OCI-LY7 (cell line): Measurements from ENCODE around the gene TRIM59. TPM values are rescaled to one million over a fixed set of nuclear protein-coding genes. Genes with fewer than 3 reads are reported as not detected.

Source experiments
- BruUV-seq: library from RNA; stranded (reverse); fragments of 400-500 nt; replicated peaks from 2 replicates; lab custom pipeline; 2021; lab: Mats Ljungman, UMichigan
- CTCF ChIA-PET: fragments of 300-600 bp; sonication (Branson Sonifier 250); formaldehyde crosslinking; loops from one replicate; lab custom pipeline; 2022; ENCODE audit warnings: antibody characterized with exemption; ENCODE audit not compliant: unreplicated experiment; lab: Charles Lee
- POLR2A ChIA-PET: fragments of 300-600 bp; sonication (Branson Sonifier 250); formaldehyde crosslinking; loops from one replicate; lab custom pipeline; 2022; ENCODE audit warnings: antibody characterized with exemption; lab: Charles Lee
- DNase-seq: peaks from one replicate; pipeline ENCODE4 v3.0.0-alpha.2; 2015; ENCODE audit warnings: low spot score
- H2AFZ ChIP-seq: fragments of 200-600 bp; sonication (generic), shearing (Covaris generic); 2 replicates; pipeline ENCODE4 v1.6.1; 2014; ENCODE audit warnings: mild to moderate bottlenecking, antibody characterized with exemption, low read length, moderate library complexity
- H3K27ac ChIP-seq: fragments of 200-600 bp; sonication (generic); 2 replicates; pipeline ENCODE4 v1.5.1; 2014; ENCODE audit warnings: mixed run types, low read depth, mild to moderate bottlenecking, moderate library complexity, low read length, inconsistent platforms; ENCODE audit not compliant: poor library complexity, severe bottlenecking
- H3K36me3 ChIP-seq: fragments of 200-600 bp; sonication (generic); 2 replicates; pipeline ENCODE4 v1.6.1; 2014; ENCODE audit warnings: mild to moderate bottlenecking, antibody characterized with exemption, low read length, moderate library complexity, mixed read lengths; ENCODE audit not compliant: insufficient read depth
- H3K4me1 ChIP-seq: fragments of 200-600 bp; sonication (generic); 2 replicates; pipeline ENCODE4 v1.5.1; 2014; ENCODE audit warnings: mild to moderate bottlenecking, low read length; ENCODE audit not compliant: insufficient read depth, poor library complexity, severe bottlenecking
- H3K4me2 ChIP-seq: fragments of 200-600 bp; sonication (generic); 2 replicates; pipeline ENCODE4 v1.6.1; 2014; ENCODE audit warnings: mild to moderate bottlenecking, low read length
- H3K4me3 ChIP-seq: fragments of 200-600 bp; sonication (generic); 2 replicates; pipeline ENCODE4 v1.5.1; 2014; ENCODE audit warnings: mild to moderate bottlenecking, low read depth, low read length; ENCODE audit not compliant: poor library complexity, severe bottlenecking
- H3K79me2 ChIP-seq: fragments of 200-600 bp; sonication (generic); 2 replicates; pipeline ENCODE4 v1.6.1; 2016; ENCODE audit warnings: low read depth, mild to moderate bottlenecking, low read length, moderate library complexity, mixed read lengths; ENCODE audit not compliant: insufficient read depth
- H3K9me2 ChIP-seq: fragments of 200-600 bp; sonication (generic); 2 replicates; pipeline ENCODE4 v1.6.1; 2016; ENCODE audit warnings: mild to moderate bottlenecking, low read length, mixed read lengths; ENCODE audit not compliant: insufficient read depth
- H3K9me3 ChIP-seq: fragments of 200-600 bp; sonication (generic); 2 replicates; pipeline ENCODE4 v1.6.1; 2014; ENCODE audit warnings: mild to moderate bottlenecking, mixed run types, low read length, mixed read lengths
- H4K20me1 ChIP-seq: fragments of 200-600 bp; sonication (generic); 2 replicates; pipeline ENCODE4 v1.6.1; 2014; ENCODE audit warnings: mild to moderate bottlenecking, antibody characterized with exemption, low read length, moderate library complexity, mixed read lengths; ENCODE audit not compliant: insufficient read depth
- CTCF ChIP-seq: fragments of 200-600 bp; sonication (generic); conservative IDR thresholded peaks from 2 replicates; pipeline ENCODE4 v1.5.1; 2014; ENCODE audit warnings: mild to moderate bottlenecking, antibody characterized with exemption, low read length, moderate library complexity, mixed read lengths
- EZH2phosphoT487 ChIP-seq: fragments of 200-600 bp; sonication (generic); IDR thresholded peaks from 2 replicates; pipeline ENCODE4 v1.6.1; 2018; ENCODE audit warnings: low read depth, borderline replicate concordance, mild to moderate bottlenecking, mixed run types, antibody characterized with exemption, low read length, moderate library complexity, mixed read lengths
- intact Hi-C: fragments of 100-400 bp; cut with micrococcal nuclease; formaldehyde crosslinking; loops from one replicate; pipeline ENCODE4 v1.10.0; 2022; ENCODE audit not compliant: unreplicated experiment
- total RNA-seq, 2 experiments: library from RNA; depleted of rRNA in 1 of 2; stranded (reverse); fragments of >200 nt in 1 of 2; shearing (Covaris generic) in 1 of 2; gene quantifications; 2 replicates each; pipeline ENCODE4 v1.2.3, GENCODE V29; 2014 to 2022

Gene TRIM59
- total RNA-seq, 2 experiments from 2014 or later, result 28.7 to 46.9 TPM

GRCh38 chr3:160446522-160447056 lies 3.0 kb downstream of the TRIM59 start:
- CTCF ChIA-PET, result no interaction called here
- no peaks in the 10 kb centered on the region for H3K9me2 ChIP-seq
- BruUV-seq, result no TSS peak
- no peaks in the 10 kb centered on the region for H4K20me1 ChIP-seq
- peaks cover 27% of the 10 kb centered on the region for H3K4me1 ChIP-seq
- peak overlapping the region; percentile 86 for H3K4me3 ChIP-seq
- peaks cover 65% of the 10 kb centered on the region for H3K36me3 ChIP-seq
- peak overlapping the region; percentile 71 for H3K4me2 ChIP-seq
- no peak overlapping the region for H3K27ac ChIP-seq
- intact Hi-C loops, result loop anchor here (10.0 kb wide), 1 partner anchor 778 kb away; the partner anchor contains the start of gene NMD3
- H3K9me3 ChIP-seq, result peaks cover 21% of the 10 kb centered on the region; the same call in 1 of the 2 replicates
- POLR2A ChIA-PET, result interaction anchor here (0.7 to 3.6 kb wide), 2 partner anchors 10 to 34 kb away, joined by 3 to 22 read pairs; no protein-coding TSS in a partner anchor
- no peak for DNase-seq
- H3K79me2 ChIP-seq, result peaks cover 76% of the 10 kb centered on the region
- no peak for TF ChIP-seq EZH2phosphoT487
- no peak for TF ChIP-seq CTCF
- H2AFZ ChIP-seq, result no peak overlapping the region

- ChIA-PET POLR2A (interaction anchor here (0.6 to 3.6 kb wide), 5 partner anchors 10 to 44 kb away, joined by 3 to 22 read pairs (median 5); no protein-coding TSS in a partner anchor), CTCF (no interaction called here)
- H3K4me3 ChIP-seq, result no peak overlapping the region
- H3K4me1 ChIP-seq, result peaks cover 27% of the 10 kb centered on the region
- TF ChIP-seq EZH2phosphoT487, result no peak
- TF ChIP-seq CTCF, result no peak
- no peak overlapping the region for H3K27ac ChIP-seq
- peaks cover 21% of the 10 kb centered on the region; the same call in 1 of the 2 replicates for H3K9me3 ChIP-seq
- no peak for DNase-seq
- H3K79me2 ChIP-seq, result peaks cover 84% of the 10 kb centered on the region
- no peak overlapping the region for H2AFZ ChIP-seq
- no peaks in the 10 kb centered on the region for H4K20me1 ChIP-seq
- BruUV-seq, result no TSS peak
- no peaks in the 10 kb centered on the region for H3K9me2 ChIP-seq
- H3K4me2 ChIP-seq, result peak overlapping the region; percentile 71
- H3K36me3 ChIP-seq, result peaks cover 73% of the 10 kb centered on the region
- intact Hi-C loops, result loop anchor here (10.0 kb wide), 1 partner anchor 779 kb away; the partner anchor contains the start of gene NMD3
These were observed 3.7 kb downstream of the TRIM59 start for GRCh38 chr3:160445854-160446253.

GRCh38 chr3:160444411-160444810 lies 5.2 kb downstream of the TRIM59 start:
- H3K9me2 ChIP-seq, result no peaks in the 10 kb centered on the region
- H4K20me1 ChIP-seq, result no peaks in the 10 kb centered on the region
- peaks cover 18% of the 10 kb centered on the region for H3K4me1 ChIP-seq
- H2AFZ ChIP-seq, result no peak overlapping the region
- H3K4me3 ChIP-seq, result no peak overlapping the region
- CTCF ChIA-PET, result no interaction called here
- no TSS peak for BruUV-seq
- DNase-seq, result no peak
- peaks cover 98% of the 10 kb centered on the region for H3K79me2 ChIP-seq
- no peak for TF ChIP-seq EZH2phosphoT487
- TF ChIP-seq CTCF, result no peak
- peaks cover 87% of the 10 kb centered on the region for H3K36me3 ChIP-seq
- 0 out of 2 replicates have a peak overlapping the region, but pooled peaks have one; percentile 4 for H3K4me2 ChIP-seq
- POLR2A ChIA-PET, result interaction anchor here (0.5 to 3.6 kb wide), 7 partner anchors 8 to 50 kb away, joined by 3 to 22 read pairs (median 4); no protein-coding TSS in a partner anchor
- intact Hi-C loops, result loop anchor here (10.0 kb wide), 1 partner anchor 780 kb away; the partner anchor contains the start of gene NMD3
- peaks cover 26% of the 10 kb centered on the region; the same call in 1 of the 2 replicates for H3K9me3 ChIP-seq
- no peak overlapping the region for H3K27ac ChIP-seq
